B cell (primary cell): ENCODE data around the gene CCNB3. TPM values are rescaled to one million over a fixed set of nuclear protein-coding genes. Genes with fewer than 3 reads are reported as not detected.

Experiments used
- ATAC-seq: fragments of 200-7000 bp; cut with Tn5 transposase; one replicate; pipeline ENCODE4 v1.10.0; 2021; ENCODE audit warnings: low read depth, mild to moderate bottlenecking, moderate number of reproducible peaks, moderate library complexity
- CTCF ChIA-PET: fragments of 350-600 bp; sonication (Branson Sonifier 250); formaldehyde crosslinking; loops from one replicate; lab custom pipeline; 2021; ENCODE audit warnings: antibody characterized with exemption, inconsistent platforms; lab: Charles Lee
- POLR2A ChIA-PET: fragments of 350-600 bp; sonication (Branson Sonifier 250); formaldehyde crosslinking; loops from one replicate; lab custom pipeline; 2021; ENCODE audit warnings: antibody characterized with exemption; lab: Charles Lee
- DNase-seq: peaks from one replicate; pipeline ENCODE4 v3.0.0; 2013
- H2AFZ ChIP-seq: 2 replicates; pipeline ENCODE4 v1.6.1; 2012; ENCODE audit warnings: mild to moderate bottlenecking, low read depth, low read length; ENCODE audit not compliant: insufficient read depth, poor library complexity, severe bottlenecking
- H3K27ac ChIP-seq, 2 donors: 1 replicate in 1 of 2; 2 replicates in 1 of 2; pipeline ENCODE4 v1.5.1; 2012 to 2013; ENCODE audit warnings: low read length in 2 of 2, mild to moderate bottlenecking in 2 of 2, moderate library complexity in 1 of 2
- H3K27me3 ChIP-seq, 4 experiments: fragments of 200-600 bp in 1 of 4; sonication (generic) in 1 of 4; replicated peaks in 1 of 4; 1 replicate in 2 of 4; 2 replicates in 2 of 4; pipeline versions ENCODE4 v1.6.1 to v1.7.0; 2013 to 2016; ENCODE audit warnings: low read length in 3 of 4, mild to moderate bottlenecking in 2 of 4, mixed read lengths in 1 of 4, moderate library complexity in 1 of 4; ENCODE audit not compliant: insufficient read depth in 4 of 4, control insufficient read depth in 3 of 4; ENCODE audit errors: control extremely low read depth in 1 of 4
- H3K36me3 ChIP-seq, 2 experiments: replicated peaks in 1 of 2; 1 replicate in 1 of 2; 2 replicates in 1 of 2; pipeline versions ENCODE4 v1.6.1 to v1.7.1; 2013; ENCODE audit warnings: low read length in 1 of 2; ENCODE audit not compliant: insufficient read depth in 2 of 2, control insufficient read depth in 1 of 2; ENCODE audit errors: control extremely low read depth in 1 of 2, extremely low read depth in 1 of 2
- H3K4me1 ChIP-seq, 2 donors: fragments of 200-600 bp in 1 of 2; sonication (generic) in 1 of 2; 1 replicate in 1 of 2; 2 replicates in 1 of 2; pipeline versions ENCODE4 v1.5.1 to v1.6.1; 2013 to 2017; ENCODE audit warnings: low read length in 2 of 2; ENCODE audit not compliant: control insufficient read depth in 2 of 2, insufficient read depth in 2 of 2
- H3K4me2 ChIP-seq: replicated peaks from 2 replicates; pipeline ENCODE3; 2012; ENCODE audit warnings: mild to moderate bottlenecking, low read depth, low read length; ENCODE audit not compliant: poor library complexity, severe bottlenecking
- H3K4me3 ChIP-seq, 5 experiments: fragments of 200-600 bp in 1 of 5; sonication (generic) in 1 of 5; 1 replicate in 3 of 5; 2 replicates in 2 of 5; pipeline versions ENCODE4 v1.5.1 to v1.7.0; 2011 to 2016; ENCODE audit warnings: low read length in 4 of 5, mild to moderate bottlenecking in 4 of 5, low read depth in 2 of 5, control low read depth in 1 of 5, moderate library complexity in 1 of 5; ENCODE audit not compliant: insufficient read depth in 1 of 5; ENCODE audit errors: control extremely low read depth in 1 of 5, extremely low read depth in 1 of 5
- H3K79me2 ChIP-seq: fragments of 200-600 bp; sonication (generic); one replicate; pipeline ENCODE4 v1.6.0; 2016; ENCODE audit warnings: low read length; ENCODE audit not compliant: control insufficient read depth, insufficient read depth
- H3K9ac ChIP-seq: fragments of 200-600 bp; sonication (generic); 2 replicates; pipeline ENCODE4 v1.6.1; 2017; ENCODE audit warnings: mild to moderate bottlenecking, low read length, moderate library complexity
- H3K9me3 ChIP-seq, 3 donors: one replicate each; pipeline versions ENCODE4 v1.6.1 to v1.7.1; 2013; ENCODE audit warnings: low read length in 2 of 3; ENCODE audit not compliant: control insufficient read depth in 2 of 3, insufficient read depth in 1 of 3; ENCODE audit errors: control extremely low read depth in 1 of 3
- H4K20me1 ChIP-seq: 2 replicates; pipeline ENCODE4 v1.6.0; 2012; ENCODE audit warnings: mild to moderate bottlenecking, low read length; ENCODE audit not compliant: insufficient read depth, control insufficient read depth, poor library complexity, severe bottlenecking
- H3K27ac Mint-ChIP-seq: one replicate; pipeline ENCODE4 v1.8.0; 2021; ENCODE audit warnings: mixed read lengths
- H3K27me3 Mint-ChIP-seq: one replicate; pipeline ENCODE4 v1.8.0; 2021; ENCODE audit warnings: mixed read lengths
- H3K4me1 Mint-ChIP-seq: one replicate; pipeline ENCODE4 v1.8.0; 2021; ENCODE audit warnings: mixed read lengths
- H3K4me3 Mint-ChIP-seq: one replicate; pipeline ENCODE4 v1.8.0; 2021; ENCODE audit warnings: mixed read lengths
- H3K9me3 Mint-ChIP-seq: one replicate; pipeline ENCODE4 v1.8.0; 2022; ENCODE audit warnings: mixed read lengths; ENCODE audit not compliant: insufficient read depth
- CTCF ChIP-seq: fragments of 200-600 bp; IDR thresholded peaks from one replicate; pipeline ENCODE4 v1.8.0; 2022; ENCODE audit warnings: antibody characterized with exemption, mild to moderate bottlenecking
- EZH2 ChIP-seq: IDR thresholded peaks from 2 replicates; pipeline ENCODE4 v1.6.1; 2012; ENCODE audit warnings: borderline replicate concordance, low read depth, mild to moderate bottlenecking, moderate library complexity, low read length; ENCODE audit not compliant: insufficient read depth, poor library complexity, severe bottlenecking
- WGBS: methylation state at CpG from one replicate; pipeline ENCODE4 v1.1.5; 2013; ENCODE audit warnings: missing lambda C conversion rate; ENCODE audit not compliant: insufficient coverage; 5-methylcytosine and 5-hydroxymethylcytosine counted together
- intact Hi-C: fragments of 100-400 bp; cut with micrococcal nuclease; formaldehyde crosslinking; loops from one replicate; pipeline ENCODE4 v1.10.0; 2022
- polyA plus RNA-seq: library from polyadenylated mRNA; depleted of rRNA; stranded (reverse); fragments of >200 nt; gene quantifications from 2 replicates; pipeline ENCODE4 v1.2.3, GENCODE V29; 2012
- total RNA-seq, 2 donors: library from RNA; stranded (reverse); fragments of 120-200 nt in 1 of 2; gene quantifications; 1 replicate in 1 of 2; 2 replicates in 1 of 2; pipeline versions ENCODE4 v1.2.3 to v1.2.4, GENCODE V29; 2013 to 2022

Gene CCNB3
- total and polyA plus RNA-seq, 2 donors (not counting 1 experiment from before 2014, with no cell fraction given), result 0.07 to 0.19 TPM

GRCh38 chrX:50381729-50382415, 177.3 kb downstream of the CCNB3 start:
- no peak overlapping the region for H3K4me2 ChIP-seq
- H3K27ac Mint-ChIP-seq, result no peak overlapping the region
- no peak overlapping the region for H3K4me3 Mint-ChIP-seq
- H3K9me3 ChIP-seq, result no peaks in the 10 kb centered on the region
- no peak for TF ChIP-seq CTCF
- TF ChIP-seq EZH2, result no peak
- H3K4me3 ChIP-seq, result no peak overlapping the region
- H3K9me3 Mint-ChIP-seq, result no peaks in the 10 kb centered on the region
- H3K4me1 Mint-ChIP-seq, result no peaks in the 10 kb centered on the region
- DNase-seq, result no peak
- no peaks in the 10 kb centered on the region for H3K36me3 ChIP-seq
- no peaks in the 10 kb centered on the region for H3K27me3 ChIP-seq
- ChIA-PET CTCF (no interaction called here), POLR2A (no interaction called here)
- no peak overlapping the region for H3K9ac ChIP-seq
- 100% methylated on average over 1 of the region's 5 CpGs for WGBS
- intact Hi-C loops, result no loop called here
- no peak overlapping the region for H3K27ac ChIP-seq
- H3K27me3 Mint-ChIP-seq, result no peaks in the 10 kb centered on the region
- no peaks in the 10 kb centered on the region for H4K20me1 ChIP-seq
- no peaks in the 10 kb centered on the region for H3K4me1 ChIP-seq
- no peak for ATAC-seq
- no peak overlapping the region for H2AFZ ChIP-seq
- no peaks in the 10 kb centered on the region for H3K79me2 ChIP-seq

- Mint-ChIP-seq H3K4me1 (no peaks in the 10 kb centered on the region), H3K9me3 (no peaks in the 10 kb centered on the region), H3K27ac (no peak overlapping the region), H3K4me3 (no peak overlapping the region), H3K27me3 (peaks cover 3% of the 10 kb centered on the region)
- H2AFZ ChIP-seq, result no peak overlapping the region
- POLR2A ChIA-PET, result no interaction called here
- no peaks in the 10 kb centered on the region for H4K20me1 ChIP-seq
- TF ChIP-seq CTCF (no peak), EZH2 (no peak)
- no peaks in the 10 kb centered on the region for H3K4me1 ChIP-seq
- no peaks in the 10 kb centered on the region for H3K79me2 ChIP-seq
- no peak overlapping the region for H3K9ac ChIP-seq
- H3K4me2 ChIP-seq, result no peak overlapping the region
- WGBS, result no CpG with 5 or more reads among the region's 2 CpGs
- ATAC-seq (no peak), DNase-seq (no peak)
- no peaks in the 10 kb centered on the region for H3K36me3 ChIP-seq
- intact Hi-C loops, result no loop called here
- no peaks in the 10 kb centered on the region for H3K9me3 ChIP-seq
- H3K27ac ChIP-seq, result no peak overlapping the region
- H3K4me3 ChIP-seq, result no peak overlapping the region
- H3K27me3 ChIP-seq, result no peaks in the 10 kb centered on the region
- CTCF ChIA-PET, result no interaction called here
These were observed 182.0 kb downstream of the CCNB3 start for GRCh38 chrX:50386520-50386919.
